ENCODE measurements around the gene RTP5. TPM values are rescaled to one million over a fixed set of nuclear protein-coding genes. Genes with fewer than 3 reads are reported as not detected.

Gene RTP5
- total and polyA plus RNA-seq, 2 of the 8 experiments (the other 6 are each of a cell fraction or from before 2014, with no cell fraction given): not detected

- no peak for TF ChIP-seq CHD7 (IDR thresholded peaks at IDR 0.05; ENCODE audit: insufficient replicate concordance, low read length)
- no peak for TF ChIP-seq SRF (IDR thresholded peaks at IDR 0.05; ENCODE audit: low read depth, low read length)
- TF ChIP-seq KDM1A (IDR thresholded peaks at IDR 0.05; ENCODE audit: borderline replicate concordance, low read length): no peak
- TF ChIP-seq ASH2L (IDR thresholded peaks at IDR 0.05; ENCODE audit: low read length): no peak
- TF ChIP-seq TBP (IDR thresholded peaks at IDR 0.05; ENCODE audit: low read depth, low read length): no peak
- TF ChIP-seq CHD1 (IDR thresholded peaks at IDR 0.05; ENCODE audit: low read depth, low read length): no peak
- TF ChIP-seq CEBPB (IDR thresholded peaks at IDR 0.05; ENCODE audit: low read depth, low read length): no peak
Measured at GRCh38 chr2:241904011-241904718, 34.6 kb downstream of the RTP5 start (continued).
